Fibroblast of mammary gland (primary cell): Measurements from ENCODE around the gene RSBN1L.

ENCODE experiments used
- DNase-seq: peaks from one replicate; pipeline ENCODE4 v3.0.0-alpha.2; 2010; ENCODE audit warnings: low read depth
- H3K4me3 ChIP-seq: 2 replicates; pipeline ENCODE4 v1.5.1; 2011; ENCODE audit warnings: low read depth, mild to moderate bottlenecking, low read length, moderate library complexity; ENCODE audit not compliant: control insufficient read depth
- TF ChIP-seq, protein P1 (sequence below): conservative IDR thresholded peaks from 2 replicates; pipeline ENCODE4 v1.5.1; 2011; ENCODE audit warnings: low read depth, low read length, inconsistent platforms; ENCODE audit not compliant: control insufficient read depth, insufficient read depth

Gene RSBN1L

DNA sequence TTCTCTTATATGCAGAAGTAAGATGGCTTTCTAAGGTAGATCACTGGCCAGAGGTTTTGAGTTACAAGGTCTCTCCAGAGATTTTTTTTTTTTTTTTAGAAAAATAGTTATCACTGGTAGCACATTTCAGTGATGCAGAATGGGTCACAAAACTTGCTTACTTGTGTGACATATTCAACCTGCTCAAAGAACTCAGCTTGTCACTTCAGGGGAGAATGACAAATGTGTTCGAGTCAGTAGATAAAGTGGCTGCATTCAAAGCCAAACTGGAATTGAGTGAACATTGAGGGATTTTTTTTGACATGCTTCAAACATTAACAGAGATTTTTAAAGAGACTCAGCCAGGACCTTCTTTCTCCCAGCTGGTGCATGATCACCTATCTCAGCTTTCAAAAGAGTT lies 135.7 kb downstream of the RSBN1L start:
- DNase-seq, result no peak
- H3K4me3 ChIP-seq, result no peak overlapping the region
- TF ChIP-seq, protein P1, sequence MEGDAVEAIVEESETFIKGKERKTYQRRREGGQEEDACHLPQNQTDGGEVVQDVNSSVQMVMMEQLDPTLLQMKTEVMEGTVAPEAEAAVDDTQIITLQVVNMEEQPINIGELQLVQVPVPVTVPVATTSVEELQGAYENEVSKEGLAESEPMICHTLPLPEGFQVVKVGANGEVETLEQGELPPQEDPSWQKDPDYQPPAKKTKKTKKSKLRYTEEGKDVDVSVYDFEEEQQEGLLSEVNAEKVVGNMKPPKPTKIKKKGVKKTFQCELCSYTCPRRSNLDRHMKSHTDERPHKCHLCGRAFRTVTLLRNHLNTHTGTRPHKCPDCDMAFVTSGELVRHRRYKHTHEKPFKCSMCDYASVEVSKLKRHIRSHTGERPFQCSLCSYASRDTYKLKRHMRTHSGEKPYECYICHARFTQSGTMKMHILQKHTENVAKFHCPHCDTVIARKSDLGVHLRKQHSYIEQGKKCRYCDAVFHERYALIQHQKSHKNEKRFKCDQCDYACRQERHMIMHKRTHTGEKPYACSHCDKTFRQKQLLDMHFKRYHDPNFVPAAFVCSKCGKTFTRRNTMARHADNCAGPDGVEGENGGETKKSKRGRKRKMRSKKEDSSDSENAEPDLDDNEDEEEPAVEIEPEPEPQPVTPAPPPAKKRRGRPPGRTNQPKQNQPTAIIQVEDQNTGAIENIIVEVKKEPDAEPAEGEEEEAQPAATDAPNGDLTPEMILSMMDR, result no peak
